Measurements from ENCODE around the gene LRRC40.
"Not testable (repeated sequence)": the region's sequence is repeated elsewhere in the genome, so short reads cannot be mapped to it uniquely, and the experiment has no call there.

LRRC40 gene

GRCh38 chr1:70205434-70206118, at the start of gene LRRC40:
Gene LRRC40 (minus strand): TSS chr1:70205579. CDS start chr1:70205540, 39 bp downstream.
- peak; percentile 35 for DNase-seq

GRCh38 chr1:70248729-70249128, 43.4 kb upstream of the LRRC40 start:
- DNase-seq, result no peak

DNA sequence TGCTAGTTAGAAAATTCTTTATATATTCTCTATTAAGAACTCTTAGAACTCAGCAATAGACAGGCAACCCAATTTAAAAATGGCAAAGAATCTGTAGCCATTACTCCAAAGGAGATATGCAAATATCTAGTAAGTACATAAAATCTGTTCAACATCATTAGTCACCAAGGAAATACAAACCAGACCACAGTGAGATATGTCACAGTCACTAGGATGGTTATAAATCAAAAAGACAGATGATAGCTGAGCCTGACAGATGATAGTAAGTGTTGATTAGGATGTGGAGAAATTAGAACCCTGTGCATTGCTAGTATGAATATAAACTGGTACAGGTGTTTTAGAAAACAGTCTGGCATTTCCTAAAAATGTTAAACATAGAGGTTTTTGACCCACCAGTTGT, 42.4 kb upstream of the LRRC40 start:
- no peak for DNase-seq

- no peak for DNase-seq
Observed at GRCh38 chr1:70247122-70247521, 41.7 kb upstream of the LRRC40 start.

DNA sequence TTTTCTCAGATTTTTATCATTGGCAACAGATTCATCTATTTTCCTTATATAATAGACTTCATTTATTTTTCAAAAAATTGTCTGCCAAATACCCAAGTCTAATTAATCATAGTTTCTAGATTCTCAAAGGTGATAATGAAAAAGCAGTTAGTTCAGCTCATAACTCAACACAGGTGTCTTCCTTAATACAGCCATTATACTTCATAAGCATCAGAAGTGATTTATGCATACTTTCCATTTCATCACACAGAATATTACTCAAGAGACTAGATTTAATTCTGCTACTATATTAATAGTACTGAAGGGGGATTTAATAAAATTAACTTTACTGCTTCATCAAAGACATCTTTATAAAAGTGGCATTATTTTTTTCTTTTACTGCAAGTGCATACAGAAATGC, 34.6 kb upstream of the LRRC40 start:
- no peak for DNase-seq

GRCh38 chr1:70234733-70235132, 29.4 kb upstream of the LRRC40 start:
- no peak for DNase-seq

DNA sequence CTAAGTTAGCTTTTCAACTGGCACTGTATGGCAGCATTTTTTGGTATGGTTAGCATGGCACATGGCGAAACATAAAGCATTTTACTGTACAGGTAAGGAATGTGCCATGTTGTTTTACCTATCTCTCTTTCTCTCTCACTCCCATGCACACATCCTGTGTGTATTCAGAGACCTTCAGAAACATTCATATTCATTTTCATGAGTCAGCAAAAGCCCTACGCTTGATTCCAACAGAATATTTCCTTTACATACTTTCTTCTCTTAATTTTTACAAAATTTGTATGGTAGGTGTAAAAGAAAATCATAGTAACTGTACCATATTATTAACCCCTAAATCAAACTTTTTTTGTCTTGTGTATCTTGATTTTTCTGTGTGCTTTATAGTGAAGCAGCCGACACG, 26.1 kb upstream of the LRRC40 start:
- DNase-seq, result no peak

GRCh38 chr1:70228670-70229069, 23.3 kb upstream of the LRRC40 start:
- no peak for DNase-seq

- no peak for DNase-seq
Observed at GRCh38 chr1:70227439-70227838, 22.1 kb upstream of the LRRC40 start.

DNA sequence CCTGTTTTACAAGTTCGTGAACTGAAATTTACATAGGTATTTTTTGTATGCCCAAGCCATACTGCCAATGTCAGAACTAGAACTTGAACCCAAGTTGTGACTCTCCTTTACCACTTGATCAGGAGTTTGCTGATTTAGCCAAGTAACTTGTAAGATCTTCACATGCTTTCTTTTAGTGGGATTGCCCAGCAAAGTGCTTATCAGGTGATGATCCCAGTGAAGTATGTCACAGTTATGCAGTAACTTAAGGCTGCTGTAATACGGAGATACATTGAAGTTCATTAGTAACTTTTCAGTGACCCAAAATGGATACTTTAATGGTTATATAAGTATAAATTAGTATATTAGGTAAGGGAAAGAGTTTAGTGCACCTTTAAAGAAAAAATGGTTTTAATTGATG, 19.6 kb upstream of the LRRC40 start:
- no peak for DNase-seq

- no peak for DNase-seq
Observed at GRCh38 chr1:70222716-70223235, 17.4 kb upstream of the LRRC40 start.

GRCh38 chr1:70221238-70222121, 16.1 kb upstream of the LRRC40 start, which contains the start of gene SRSF11:
Gene SRSF11 (plus strand): TSS chr1:70221380. CDS start chr1:70221637, 257 bp downstream.
- DNase-seq, result peak; percentile 43

DNA sequence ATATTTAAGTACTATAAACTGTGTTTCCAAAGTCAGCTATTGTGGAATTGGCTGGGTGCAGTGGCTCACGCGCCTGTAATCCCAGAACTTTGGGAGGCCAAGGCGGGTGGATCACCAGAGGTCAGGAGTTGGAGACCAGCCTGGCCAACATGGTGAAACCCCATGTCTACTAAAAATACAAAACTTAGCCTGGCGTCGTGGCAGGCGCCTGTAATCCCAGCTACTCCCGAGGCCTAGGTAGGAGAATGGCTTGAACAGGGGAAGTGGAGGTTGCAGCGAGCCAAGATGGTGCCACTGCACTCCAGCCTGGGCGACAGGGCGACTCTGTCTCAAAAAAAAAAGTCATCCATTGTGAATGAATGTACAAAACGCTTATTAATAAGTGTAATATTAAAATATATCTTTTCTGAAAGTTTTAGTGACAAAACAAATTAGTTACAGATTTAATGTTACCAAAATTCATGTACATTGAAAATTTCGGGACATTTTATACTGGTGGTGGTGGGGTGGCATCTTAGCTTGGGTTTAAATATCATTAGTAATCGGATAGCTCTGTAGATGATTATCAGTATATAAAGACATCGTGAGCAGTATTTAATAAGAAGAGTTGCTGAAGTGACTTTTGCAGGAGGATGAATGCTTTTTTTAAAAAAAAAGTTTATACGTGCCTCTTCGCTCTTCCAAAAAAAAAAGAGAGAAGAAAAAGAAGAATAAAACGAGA, 15.3 kb upstream of the LRRC40 start:
- DNase-seq, result no peak

DNA sequence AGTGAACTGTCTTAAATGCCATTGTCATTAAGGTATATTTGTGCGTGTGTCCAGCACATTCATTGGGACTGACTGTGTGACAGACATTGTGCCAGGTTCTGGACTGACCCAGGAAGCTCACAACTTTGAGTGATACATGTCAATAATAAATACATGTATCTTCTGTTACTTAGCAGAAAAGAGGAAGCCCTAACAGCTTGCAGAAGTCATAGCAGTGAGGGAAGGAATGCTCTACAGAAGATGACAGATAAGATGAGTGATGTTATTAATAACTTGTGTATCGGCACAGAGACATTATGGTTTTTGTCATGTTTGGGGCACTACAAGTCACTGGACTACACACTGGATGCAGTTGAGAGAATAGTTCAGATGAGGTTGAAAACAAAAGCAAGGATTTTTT, 14.6 kb upstream of the LRRC40 start:
- DNase-seq, result no peak

- no peak for DNase-seq
Observed at GRCh38 chr1:70211541-70211940, 6.2 kb upstream of the LRRC40 start.

- no peak for DNase-seq
Observed at GRCh38 chr1:70210820-70211219, 5.4 kb upstream of the LRRC40 start.

GRCh38 chr1:70208292-70208691, 2.9 kb upstream of the LRRC40 start:
- DNase-seq, result no peak

- no peak for DNase-seq
Observed at GRCh38 chr1:70207492-70207891, 2.1 kb upstream of the LRRC40 start.

DNA sequence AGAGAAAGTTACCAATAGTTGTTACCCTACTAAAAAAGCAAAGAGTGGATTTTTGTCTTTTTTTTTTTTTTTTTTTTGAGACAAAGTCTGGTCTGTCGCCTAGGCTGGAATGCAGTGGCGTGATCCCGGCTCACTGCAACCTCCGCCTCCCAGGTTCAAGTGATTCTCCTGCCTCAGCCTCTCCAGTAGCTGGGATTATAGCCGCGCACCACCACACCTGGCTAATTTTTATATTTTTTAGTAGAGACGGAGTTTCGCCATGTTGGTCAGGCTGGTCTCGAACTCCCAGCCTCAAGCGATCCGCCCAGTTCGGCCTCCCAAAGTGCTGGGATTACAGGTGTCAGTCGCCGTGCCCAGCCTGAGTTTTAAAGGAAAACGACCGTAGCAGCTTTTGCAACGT, 1.5 kb upstream of the LRRC40 start:
- DNase-seq, result not testable (repeated sequence)

GRCh38 chr1:70205071-70205433, 327 bp downstream of the LRRC40 start:
- DNase-seq, result no peak

DNA sequence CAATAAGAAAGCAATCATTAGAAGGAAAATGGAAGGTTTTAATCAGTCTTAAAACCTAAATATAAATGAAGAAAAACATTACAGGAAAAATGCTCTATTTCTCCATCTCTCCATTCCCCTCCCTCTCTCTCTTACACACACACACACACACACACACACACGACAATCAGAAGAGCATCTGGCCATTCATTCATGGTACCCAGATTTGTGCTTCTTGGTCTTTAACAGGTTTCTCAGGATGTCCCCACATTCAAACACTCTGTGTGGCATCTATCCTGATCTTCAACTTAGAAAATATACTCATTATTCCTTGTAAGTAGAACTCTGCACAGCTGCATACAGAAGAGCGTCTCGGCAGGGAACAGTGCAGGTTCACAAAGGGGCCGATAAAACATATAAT, 779 bp downstream of the LRRC40 start:
- DNase-seq, result no peak

DNA sequence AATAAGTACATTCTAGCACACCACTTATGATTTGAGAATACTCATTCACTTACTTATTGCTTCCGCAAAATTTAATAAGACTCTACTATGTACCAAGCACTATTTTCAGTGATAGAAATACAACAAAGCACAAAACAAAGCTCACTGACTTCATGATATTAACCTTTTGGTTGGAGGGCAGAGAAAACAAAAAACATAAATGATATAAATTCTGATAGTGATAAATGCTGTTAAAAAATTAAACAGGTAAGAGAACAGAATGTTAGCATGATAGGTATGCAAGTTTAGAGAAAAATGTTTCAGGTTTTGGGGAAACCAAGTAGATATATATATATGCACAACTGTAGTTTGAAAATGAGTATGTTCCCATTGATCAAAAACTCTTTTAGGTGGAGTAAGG, 1.2 kb downstream of the LRRC40 start:
- no peak for DNase-seq

DNA sequence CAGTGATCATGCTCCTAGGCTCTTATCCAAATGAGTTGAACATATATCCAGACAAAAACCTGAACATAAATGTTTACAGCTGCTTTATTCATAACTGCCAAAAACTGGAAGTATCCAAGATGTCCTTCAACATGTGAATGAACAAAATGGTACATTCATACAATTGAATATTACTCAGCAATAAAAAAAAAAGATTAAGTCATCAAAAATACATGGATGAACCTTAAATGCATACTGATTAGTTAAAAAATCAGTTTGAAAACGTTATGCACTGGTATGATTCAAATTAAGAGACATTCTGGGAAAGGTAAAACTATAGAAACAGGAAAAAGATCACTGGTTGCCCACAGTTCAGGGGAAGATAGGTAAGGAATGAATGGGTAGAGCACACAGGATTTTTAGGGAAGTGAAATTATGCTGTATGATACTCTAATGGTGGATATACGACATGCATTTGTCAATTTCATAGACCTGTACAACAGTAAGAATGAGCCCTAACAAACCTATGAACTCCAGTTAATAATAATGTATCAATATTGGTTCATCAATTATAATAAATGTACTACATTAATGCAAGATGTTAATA, 3.1 kb downstream of the LRRC40 start:
- DNase-seq, result no peak
